ENCODE measurements around the gene PNPLA7. TPM values are rescaled to one million over a fixed set of nuclear protein-coding genes. Genes with fewer than 3 reads are reported as not detected.

The PNPLA7 gene
- total and polyA plus RNA-seq, 12 donors, result 0.83 to 22.6 (median 9.4) TPM

DNA sequence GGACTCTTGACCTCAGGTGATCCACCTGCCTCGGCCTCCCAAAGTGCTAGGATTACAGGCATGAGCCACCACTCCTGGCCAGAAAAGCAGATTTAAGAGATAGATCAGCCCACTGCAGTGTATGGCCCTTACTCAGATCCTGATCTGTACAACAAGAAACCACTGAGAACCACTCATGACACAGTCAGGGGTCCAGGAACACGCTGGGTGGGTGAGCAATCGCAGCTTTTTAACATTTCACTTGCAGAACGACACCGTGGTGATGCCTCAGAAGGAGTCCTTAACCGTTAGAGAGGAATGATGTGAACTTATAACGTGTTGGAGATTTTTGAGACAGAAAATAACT lies 45.8 kb downstream of the PNPLA7 start:
- ATAC-seq, result no peak
- no peaks in the 10 kb centered on the region for H3K4me1 ChIP-seq
- H3K9me3 ChIP-seq, result no peaks in the 10 kb centered on the region
- no peaks in the 10 kb centered on the region for H3K27me3 ChIP-seq
- H3K27ac ChIP-seq, result no peak overlapping the region
- WGBS, 2 donors, result 90 to 93% methylated on average over 7 of the region's 7 CpGs
- TF ChIP-seq, protein P1, sequence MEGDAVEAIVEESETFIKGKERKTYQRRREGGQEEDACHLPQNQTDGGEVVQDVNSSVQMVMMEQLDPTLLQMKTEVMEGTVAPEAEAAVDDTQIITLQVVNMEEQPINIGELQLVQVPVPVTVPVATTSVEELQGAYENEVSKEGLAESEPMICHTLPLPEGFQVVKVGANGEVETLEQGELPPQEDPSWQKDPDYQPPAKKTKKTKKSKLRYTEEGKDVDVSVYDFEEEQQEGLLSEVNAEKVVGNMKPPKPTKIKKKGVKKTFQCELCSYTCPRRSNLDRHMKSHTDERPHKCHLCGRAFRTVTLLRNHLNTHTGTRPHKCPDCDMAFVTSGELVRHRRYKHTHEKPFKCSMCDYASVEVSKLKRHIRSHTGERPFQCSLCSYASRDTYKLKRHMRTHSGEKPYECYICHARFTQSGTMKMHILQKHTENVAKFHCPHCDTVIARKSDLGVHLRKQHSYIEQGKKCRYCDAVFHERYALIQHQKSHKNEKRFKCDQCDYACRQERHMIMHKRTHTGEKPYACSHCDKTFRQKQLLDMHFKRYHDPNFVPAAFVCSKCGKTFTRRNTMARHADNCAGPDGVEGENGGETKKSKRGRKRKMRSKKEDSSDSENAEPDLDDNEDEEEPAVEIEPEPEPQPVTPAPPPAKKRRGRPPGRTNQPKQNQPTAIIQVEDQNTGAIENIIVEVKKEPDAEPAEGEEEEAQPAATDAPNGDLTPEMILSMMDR (IDR thresholded peaks at IDR 0.05), result no peak
- intact Hi-C loops (cut with DNase I), result no loop called here
- DNase-seq, result no peak
- no peak overlapping the region for H3K4me3 ChIP-seq
- peaks cover 0 to 25% (median 0%) of the 10 kb centered on the region in 9 donors for H3K36me3 ChIP-seq

DNA sequence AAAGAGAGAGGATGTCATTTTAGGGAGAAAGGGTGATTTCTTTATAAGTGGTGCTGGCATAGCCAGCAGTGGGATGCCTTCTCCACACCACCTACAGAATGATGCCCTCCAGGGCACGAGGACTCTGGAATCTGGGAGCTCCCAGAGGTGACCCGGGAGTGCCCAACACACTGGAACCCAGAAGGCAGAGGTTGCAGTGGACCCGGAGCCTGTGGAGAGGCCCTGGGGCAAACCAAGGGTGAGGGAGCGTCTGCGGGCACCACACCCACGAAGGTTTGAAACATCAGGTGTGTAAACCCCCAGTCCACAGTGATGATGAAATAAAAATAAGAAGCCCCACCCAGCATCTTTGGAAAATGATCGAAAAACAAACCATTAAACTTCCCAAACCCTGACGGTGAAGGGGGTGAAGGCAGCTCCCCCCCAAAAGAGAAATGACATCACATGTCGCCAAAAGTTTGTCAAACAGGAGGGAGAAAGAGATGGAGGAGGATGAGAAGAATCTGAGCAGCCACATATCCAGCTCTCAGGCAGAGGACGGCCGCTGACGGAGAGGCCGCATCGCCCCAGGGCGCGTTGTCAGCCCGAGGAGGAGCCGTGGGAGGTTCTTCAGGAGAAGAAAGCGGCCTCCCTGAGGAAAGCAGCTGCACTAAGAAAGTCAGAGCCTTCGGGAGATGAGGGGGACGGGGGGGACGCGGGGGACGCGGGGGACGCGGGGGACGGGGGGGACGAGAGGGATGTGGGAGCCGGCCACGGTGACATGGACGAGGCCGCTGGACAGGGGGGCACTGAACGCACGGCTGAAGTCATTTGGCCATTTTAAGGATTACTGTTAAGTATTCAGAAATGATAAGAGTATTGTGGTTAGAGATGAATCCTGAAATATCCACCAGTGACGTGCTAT lies 47.9 kb downstream of the PNPLA7 start:
- Histone ChIP-seq H3K27ac (no peak overlapping the region), H3K4me3 (no peak overlapping the region), H3K27me3 (no peaks in the 10 kb centered on the region), H3K9me3 (no peaks in the 10 kb centered on the region), H3K4me1 (no peaks in the 10 kb centered on the region), H3K36me3 (peaks cover 0 to 32% (median 0%) of the 10 kb centered on the region in 9 donors)
- ATAC-seq (no peak), DNase-seq (no peak)
- 82 to 85% methylated on average over 25 to 36 of the region's 36 CpGs for WGBS, 2 donors
- intact Hi-C loops (cut with DNase I), result no loop called here
- TF ChIP-seq, protein P1 (IDR thresholded peaks at IDR 0.05), result no peak

- Histone ChIP-seq H3K27me3 (no peaks in the 10 kb centered on the region), H3K4me3 (no peak overlapping the region), H3K9me3 (no peaks in the 10 kb centered on the region), H3K27ac (no peak overlapping the region), H3K4me1 (no peaks in the 10 kb centered on the region), H3K36me3 (peaks cover 0 to 38% (median 0%) of the 10 kb centered on the region in 9 donors)
- intact Hi-C loops (cut with DNase I), result no loop called here
- TF ChIP-seq, protein P1 (IDR thresholded peaks at IDR 0.05), result no peak
- DNase-seq (no peak), ATAC-seq (no peak)
- WGBS, 2 donors, result 94 to 95% methylated on average over 12 of the region's 12 CpGs
These were observed 48.7 kb downstream of the PNPLA7 start for GRCh38 chr9:137501457-137501856.

- WGBS, 2 donors, result 95% methylated on average over 45 of the region's 45 CpGs
- intact Hi-C loops (cut with DNase I), result no loop called here
- no peak overlapping the region for H3K4me3 ChIP-seq
- no peak for ATAC-seq
- no peaks in the 10 kb centered on the region for H3K9me3 ChIP-seq
- no peaks in the 10 kb centered on the region for H3K27me3 ChIP-seq
- TF ChIP-seq, protein P1 (IDR thresholded peaks at IDR 0.05), result no peak
- peaks cover 0 to 38% (median 0%) of the 10 kb centered on the region in 9 donors for H3K36me3 ChIP-seq
- no peaks in the 10 kb centered on the region for H3K4me1 ChIP-seq
- DNase-seq, result no peak
- H3K27ac ChIP-seq, result no peak overlapping the region
These were observed 49.4 kb downstream of the PNPLA7 start for GRCh38 chr9:137500666-137501397.

Measured in heart right ventricle (tissue), 16 donors.